ENCODE measurements around the gene OVOL2. TPM values are rescaled to one million over a fixed set of nuclear protein-coding genes. Genes with fewer than 3 reads are reported as not detected.

Gene OVOL2
- total and polyA plus RNA-seq, 2 of the 8 experiments (the other 6 are each of a cell fraction or from before 2014, with no cell fraction given), result 11.0 to 11.4 TPM

DNA sequence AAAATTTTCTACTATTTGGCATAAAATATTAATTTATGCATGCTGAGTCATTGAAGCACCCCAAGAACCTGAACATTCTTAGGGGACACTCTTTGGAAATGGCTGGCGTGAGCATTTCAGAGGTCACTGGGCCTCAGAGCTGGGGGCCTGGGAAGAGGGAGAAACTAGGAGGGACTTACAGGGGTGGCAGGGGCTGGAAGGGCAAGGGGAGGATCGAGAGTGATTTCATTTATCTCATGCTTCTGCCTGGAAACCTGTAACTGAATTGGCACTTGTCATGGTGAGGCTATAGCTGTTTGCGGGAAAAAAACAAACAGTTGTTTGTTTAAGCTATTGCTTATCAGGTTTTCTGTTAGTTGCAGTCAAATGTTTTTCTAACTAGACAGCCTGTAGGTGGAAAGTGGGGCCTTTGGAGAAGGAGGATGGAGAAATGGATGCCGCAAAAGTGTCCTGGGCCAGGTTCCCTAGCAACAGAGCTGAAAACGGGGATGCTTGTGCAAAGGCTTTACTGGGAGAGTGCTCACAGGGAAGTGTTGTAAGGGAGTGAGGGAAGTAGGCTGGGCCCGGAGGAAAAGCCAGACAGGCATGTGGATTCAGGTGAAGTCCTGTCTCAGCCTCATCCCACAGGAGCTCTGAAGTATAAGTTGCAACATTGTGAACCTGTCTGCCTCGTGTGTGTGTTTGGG is 43.6 kb upstream of the OVOL2 start:
- H4K20me1 ChIP-seq (replicated peaks in 1 of 2; ENCODE audit: control insufficient read depth in 1 of 2, insufficient read depth in 2 of 2, low read length in 2 of 2), result no peaks in the 10 kb centered on the region
- no peaks in the 10 kb centered on the region for H3K79me2 ChIP-seq (ENCODE audit: control insufficient read depth in 1 of 2, insufficient read depth in 2 of 2, low read length in 2 of 2)
- H3K4me3 ChIP-seq (ENCODE audit: extremely low read depth in 1 of 4, insufficient read depth in 2 of 4, low read depth in 3 of 4, low read length in 4 of 4), result no peak overlapping the region
- no peak overlapping the region for H2BK20ac ChIP-seq (ENCODE audit: low read length)
- H4K5ac ChIP-seq (ENCODE audit: insufficient read length, low read depth, low read length), result no peak overlapping the region
- H3K9me3 ChIP-seq (ENCODE audit: insufficient read depth in 2 of 2, low read depth in 1 of 2, low read length in 1 of 2), result no peaks in the 10 kb centered on the region
- H2AFZ ChIP-seq (ENCODE audit: low read length), result peak overlapping the region; percentile 76
- 0 out of 7 replicates have a peak, but pooled peaks cover 0 to 3% (median 0%) of the 10 kb centered on the region in 4 experiments for H3K4me1 ChIP-seq (replicated peaks in 1 of 4; ENCODE audit: control insufficient read depth in 3 of 4, insufficient read depth in 4 of 4, low read length in 3 of 4)
- DNase-seq (ENCODE audit: low read depth in 1 of 2, low spot score in 2 of 2) (peak; percentile 3 to 49), FAIRE-seq (no peak)
- H2BK12ac ChIP-seq (ENCODE audit: low read depth, low read length), result no peak overlapping the region
- no peaks in the 10 kb centered on the region for H3K23me2 ChIP-seq (ENCODE audit: low read depth, low read length)
- no peaks in the 10 kb centered on the region for H3K79me1 ChIP-seq (ENCODE audit: low read depth, low read length)
- H2AK5ac ChIP-seq (ENCODE audit: low read depth, low read length), result no peak overlapping the region
- POLR2A ChIA-PET (ENCODE audit: partially characterized antibody), result interaction anchor here (0.9 to 1.0 kb wide), 2 partner anchors 36 to 117 kb away, joined by 3 read pairs; partner anchors contain the start of genes KAT14 and PET117
- CTCF ChIA-PET (ENCODE audit: partially characterized antibody), result no interaction called here
- TF ChIP-seq YY1 (IDR thresholded peaks at IDR 0.05; ENCODE audit: low read depth, low read length), result no peak
- TF ChIP-seq BCL11A (IDR thresholded peaks at IDR 0.05; ENCODE audit: low read depth in 2 of 2, low read length in 2 of 2), result no peak
- TF ChIP-seq MAFK (IDR thresholded peaks at IDR 0.05; ENCODE audit: low read depth, low read length), result no peak
- TF ChIP-seq SP4 (IDR thresholded peaks at IDR 0.05; ENCODE audit: low read length), result no peak
- no peak for TF ChIP-seq CBX5 (IDR thresholded peaks at IDR 0.05; ENCODE audit: low read depth, low read length)
- TF ChIP-seq, protein P1, sequence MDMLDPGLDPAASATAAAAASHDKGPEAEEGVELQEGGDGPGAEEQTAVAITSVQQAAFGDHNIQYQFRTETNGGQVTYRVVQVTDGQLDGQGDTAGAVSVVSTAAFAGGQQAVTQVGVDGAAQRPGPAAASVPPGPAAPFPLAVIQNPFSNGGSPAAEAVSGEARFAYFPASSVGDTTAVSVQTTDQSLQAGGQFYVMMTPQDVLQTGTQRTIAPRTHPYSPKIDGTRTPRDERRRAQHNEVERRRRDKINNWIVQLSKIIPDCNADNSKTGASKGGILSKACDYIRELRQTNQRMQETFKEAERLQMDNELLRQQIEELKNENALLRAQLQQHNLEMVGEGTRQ (IDR thresholded peaks at IDR 0.05; ENCODE audit: low read length), result no peak
- TF ChIP-seq ASH2L (IDR thresholded peaks at IDR 0.05; ENCODE audit: low read length), result no peak
- TF ChIP-seq, protein P2, sequence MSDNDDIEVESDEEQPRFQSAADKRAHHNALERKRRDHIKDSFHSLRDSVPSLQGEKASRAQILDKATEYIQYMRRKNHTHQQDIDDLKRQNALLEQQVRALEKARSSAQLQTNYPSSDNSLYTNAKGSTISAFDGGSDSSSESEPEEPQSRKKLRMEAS (IDR thresholded peaks at IDR 0.05), result no peak
- H3K14ac ChIP-seq (ENCODE audit: insufficient read length), result no peak overlapping the region
- H3K27ac ChIP-seq (ENCODE audit: low read depth, low read length), result no peak overlapping the region
- peak overlapping the region in 1 of 2 experiments; percentile 13; a peak in 1 of 4 replicates for H3K4me2 ChIP-seq (ENCODE audit: insufficient read depth in 1 of 2, low read depth in 2 of 2, low read length in 2 of 2)
- no peaks in the 10 kb centered on the region for H3K27me3 ChIP-seq (replicated peaks in 1 of 4; ENCODE audit: control insufficient read depth in 3 of 4, extremely low read depth in 1 of 4, insufficient read depth in 3 of 4, low read length in 3 of 4)
- no peak overlapping the region for H2BK15ac ChIP-seq (ENCODE audit: low read length)
- H4K8ac ChIP-seq (ENCODE audit: extremely low read depth, insufficient read depth, low read length), result peak overlapping the region; percentile 87; the same call in 1 of the 2 replicates
- no peak overlapping the region for H2BK120ac ChIP-seq (replicated peaks; ENCODE audit: low read depth, low read length)
- H3K9ac ChIP-seq (replicated peaks in 1 of 4; ENCODE audit: extremely low read depth in 1 of 4, low read depth in 3 of 4, low read length in 3 of 4), result no peak overlapping the region
- H3K18ac ChIP-seq (ENCODE audit: extremely low read depth, low read length), result no peak overlapping the region
- H3K36me3 ChIP-seq (ENCODE audit: control insufficient read depth in 2 of 4, insufficient read depth in 4 of 4, low read length in 3 of 4), result no peaks in the 10 kb centered on the region
- H3K4ac ChIP-seq (replicated peaks; ENCODE audit: insufficient read length, low read depth, low read length), result no peak overlapping the region
- no peak overlapping the region for H4K91ac ChIP-seq (replicated peaks; ENCODE audit: insufficient read length, low read length)
- WGBS, 2 experiments (ENCODE audit: extremely low coverage in 1 of 2, insufficient coverage in 1 of 2, insufficient read length in 1 of 2, insufficient replicate concordance in 2 of 2, low coverage in 1 of 2, low lambda C conversion rate in 2 of 2, missing lambda C conversion rate in 1 of 2), result 70% methylated on average over 7 of the region's 7 CpGs; no CpG with 5 or more reads in 1 of the 2 experiments
- H2BK5ac ChIP-seq (ENCODE audit: low read depth, low read length), result no peak overlapping the region
- no peak overlapping the region for H3K56ac ChIP-seq (replicated peaks; ENCODE audit: insufficient read length, low read depth, low read length)
- H3K23ac ChIP-seq (ENCODE audit: insufficient read length), result no peak overlapping the region
